ENCODE data around the gene PDE4B. TPM values are rescaled to one million over a fixed set of nuclear protein-coding genes. Genes with fewer than 3 reads are reported as not detected.

The PDE4B gene
- polyA plus RNA-seq, 4 donors: 1.1 to 5.2 (median 3.7) TPM

DNA sequence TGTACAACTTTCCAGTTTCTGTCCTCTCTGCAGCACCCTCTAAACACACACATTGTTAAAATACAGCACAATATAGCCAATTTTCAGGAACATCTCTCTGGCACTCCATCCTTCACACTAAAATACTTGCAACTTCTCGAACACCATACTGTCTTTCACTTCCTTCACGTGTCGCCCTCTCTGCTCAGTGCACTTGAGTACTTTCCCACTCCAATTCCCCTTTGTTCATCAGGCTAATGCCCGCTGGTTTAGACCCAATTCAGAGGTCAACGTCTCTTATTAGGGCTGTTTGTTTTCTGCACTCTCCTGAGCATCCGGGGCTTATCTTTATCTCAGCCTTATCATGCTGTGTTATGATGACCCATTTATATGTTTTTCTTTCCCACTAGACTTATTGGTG is 503.1 kb downstream of the PDE4B start:
- Histone ChIP-seq H3K9me3 (ENCODE audit: control insufficient read depth in 2 of 2, insufficient read depth in 1 of 2, low read depth in 1 of 2, low read length in 1 of 2) (no peaks in the 10 kb centered on the region), H3K27me3 (ENCODE audit: control insufficient read depth in 3 of 3, insufficient read depth in 3 of 3, low read length in 3 of 3) (no peaks in the 10 kb centered on the region), H3K4me3 (ENCODE audit: low read depth in 1 of 3, low read length in 3 of 3) (no peak overlapping the region), H3K36me3 (ENCODE audit: control insufficient read depth in 3 of 3, insufficient read depth in 2 of 3, low read depth in 1 of 3, low read length in 3 of 3) (no peaks in the 10 kb centered on the region), H3K27ac (ENCODE audit: low read depth in 1 of 3, low read length in 2 of 3) (no peak overlapping the region), H3K4me1 (ENCODE audit: control insufficient read depth in 3 of 3, insufficient read depth in 2 of 3, low read depth in 1 of 3, low read length in 2 of 3) (peaks cover 0 to 3% (median 0%) of the 10 kb centered on the region in 3 donors)
- FAIRE-seq (no peak), DNase-seq (no peak)
- 62 to 74% (median 71%) methylated on average over 6 of the region's 6 CpGs for WGBS, 3 donors

DNA sequence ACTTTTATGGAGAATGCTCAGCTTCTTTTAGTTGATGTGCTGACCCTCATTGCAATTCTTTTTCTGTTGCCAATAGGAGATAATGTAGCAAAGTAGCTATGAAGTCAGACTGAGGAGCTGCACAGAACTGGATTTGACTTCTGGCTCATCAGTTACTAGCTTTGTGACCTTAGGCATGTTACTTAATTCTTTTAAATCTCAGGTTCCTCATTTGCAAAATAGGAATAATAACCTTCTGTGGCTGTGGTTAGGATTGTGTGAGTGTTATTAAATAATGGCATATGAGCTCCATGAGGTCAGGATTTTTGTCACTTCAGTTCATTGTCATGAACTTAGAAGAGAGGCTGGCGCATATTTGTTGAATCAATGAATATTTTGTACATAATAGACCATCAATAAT is 503.7 kb downstream of the PDE4B start:
- Histone ChIP-seq H3K36me3 (ENCODE audit: control insufficient read depth in 3 of 3, insufficient read depth in 2 of 3, low read depth in 1 of 3, low read length in 3 of 3) (no peaks in the 10 kb centered on the region), H3K27ac (ENCODE audit: low read depth in 1 of 3, low read length in 2 of 3) (no peak overlapping the region), H3K4me1 (ENCODE audit: control insufficient read depth in 3 of 3, insufficient read depth in 2 of 3, low read depth in 1 of 3, low read length in 2 of 3) (peaks cover 0 to 7% (median 0%) of the 10 kb centered on the region in 3 donors), H3K9me3 (ENCODE audit: control insufficient read depth in 2 of 2, insufficient read depth in 1 of 2, low read depth in 1 of 2, low read length in 1 of 2) (no peaks in the 10 kb centered on the region), H3K4me3 (ENCODE audit: low read depth in 1 of 3, low read length in 3 of 3) (no peak overlapping the region), H3K27me3 (ENCODE audit: control insufficient read depth in 3 of 3, insufficient read depth in 3 of 3, low read length in 3 of 3) (no peaks in the 10 kb centered on the region)
- FAIRE-seq (no peak), DNase-seq (no peak)
- WGBS, 3 donors: 93 to 100% (median 95%) methylated on average over 1 of the region's 1 CpG

DNA sequence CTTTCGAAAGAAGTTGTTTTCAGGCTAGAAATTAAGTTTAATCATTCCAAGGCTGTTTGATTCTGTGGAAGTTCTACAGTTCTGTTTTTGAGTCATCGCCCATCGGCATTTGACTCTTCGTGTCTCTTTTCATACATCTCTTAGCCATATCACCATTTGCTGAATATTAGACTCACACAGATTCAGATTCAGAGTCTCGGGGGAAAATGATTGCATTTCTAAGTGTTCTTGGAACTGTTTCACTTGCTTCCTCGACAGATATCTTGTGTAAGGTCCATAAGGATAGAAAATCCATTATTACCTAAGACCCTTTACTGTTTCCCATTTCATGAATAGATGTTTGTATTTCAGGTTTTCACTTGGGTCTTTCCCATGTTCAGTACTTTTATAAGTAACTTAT is 504.3 kb downstream of the PDE4B start:
- H3K4me3 ChIP-seq (ENCODE audit: low read depth in 1 of 3, low read length in 3 of 3): no peak overlapping the region
- H3K9me3 ChIP-seq (ENCODE audit: control insufficient read depth in 2 of 2, insufficient read depth in 1 of 2, low read depth in 1 of 2, low read length in 1 of 2): no peaks in the 10 kb centered on the region
- 82 to 90% (median 86%) methylated on average over 6 of the region's 6 CpGs for WGBS, 3 donors
- peaks cover 0 to 11% (median 0%) of the 10 kb centered on the region in 3 donors for H3K4me1 ChIP-seq (ENCODE audit: control insufficient read depth in 3 of 3, insufficient read depth in 2 of 3, low read depth in 1 of 3, low read length in 2 of 3)
- no peak overlapping the region for H3K27ac ChIP-seq (ENCODE audit: low read depth in 1 of 3, low read length in 2 of 3)
- FAIRE-seq: no peak
- no peaks in the 10 kb centered on the region for H3K36me3 ChIP-seq (ENCODE audit: control insufficient read depth in 3 of 3, insufficient read depth in 2 of 3, low read depth in 1 of 3, low read length in 3 of 3)
- no peaks in the 10 kb centered on the region for H3K27me3 ChIP-seq (ENCODE audit: control insufficient read depth in 3 of 3, insufficient read depth in 3 of 3, low read length in 3 of 3)
- no peak for DNase-seq

DNA sequence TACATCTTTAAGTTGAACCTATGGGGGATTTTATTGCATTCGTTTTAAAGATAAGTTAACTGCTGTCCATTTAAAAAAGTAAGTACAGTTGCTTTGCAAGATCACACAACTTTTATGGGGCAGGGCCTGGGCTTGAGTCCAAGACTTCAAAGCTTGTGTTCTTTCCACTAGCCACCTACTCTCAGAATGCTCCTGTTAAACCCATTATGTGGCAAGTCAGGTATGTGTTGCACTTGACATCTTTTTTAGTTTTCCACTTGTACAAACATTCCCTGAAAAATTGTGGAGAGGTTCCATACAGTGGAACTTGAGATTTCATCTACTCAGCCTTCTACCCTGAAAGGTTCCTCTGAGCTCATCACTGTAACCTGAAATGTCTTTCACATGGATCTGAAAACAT is 505.8 kb downstream of the PDE4B start:
- Histone ChIP-seq H3K4me1 (ENCODE audit: control insufficient read depth in 3 of 3, insufficient read depth in 2 of 3, low read depth in 1 of 3, low read length in 2 of 3) (peaks cover 0 to 15% (median 0%) of the 10 kb centered on the region in 3 donors), H3K27ac (ENCODE audit: low read depth in 1 of 3, low read length in 2 of 3) (no peak overlapping the region), H3K4me3 (ENCODE audit: low read depth in 1 of 3, low read length in 3 of 3) (no peak overlapping the region), H3K27me3 (ENCODE audit: control insufficient read depth in 3 of 3, insufficient read depth in 3 of 3, low read length in 3 of 3) (no peaks in the 10 kb centered on the region), H3K9me3 (ENCODE audit: control insufficient read depth in 2 of 2, insufficient read depth in 1 of 2, low read depth in 1 of 2, low read length in 1 of 2) (no peaks in the 10 kb centered on the region), H3K36me3 (ENCODE audit: control insufficient read depth in 3 of 3, insufficient read depth in 2 of 3, low read depth in 1 of 3, low read length in 3 of 3) (no peaks in the 10 kb centered on the region)
- no peak for FAIRE-seq
- 14 to 60% (median 32%) methylated on average over 1 of the region's 1 CpG for WGBS, 3 donors
- no peak for DNase-seq

DNA sequence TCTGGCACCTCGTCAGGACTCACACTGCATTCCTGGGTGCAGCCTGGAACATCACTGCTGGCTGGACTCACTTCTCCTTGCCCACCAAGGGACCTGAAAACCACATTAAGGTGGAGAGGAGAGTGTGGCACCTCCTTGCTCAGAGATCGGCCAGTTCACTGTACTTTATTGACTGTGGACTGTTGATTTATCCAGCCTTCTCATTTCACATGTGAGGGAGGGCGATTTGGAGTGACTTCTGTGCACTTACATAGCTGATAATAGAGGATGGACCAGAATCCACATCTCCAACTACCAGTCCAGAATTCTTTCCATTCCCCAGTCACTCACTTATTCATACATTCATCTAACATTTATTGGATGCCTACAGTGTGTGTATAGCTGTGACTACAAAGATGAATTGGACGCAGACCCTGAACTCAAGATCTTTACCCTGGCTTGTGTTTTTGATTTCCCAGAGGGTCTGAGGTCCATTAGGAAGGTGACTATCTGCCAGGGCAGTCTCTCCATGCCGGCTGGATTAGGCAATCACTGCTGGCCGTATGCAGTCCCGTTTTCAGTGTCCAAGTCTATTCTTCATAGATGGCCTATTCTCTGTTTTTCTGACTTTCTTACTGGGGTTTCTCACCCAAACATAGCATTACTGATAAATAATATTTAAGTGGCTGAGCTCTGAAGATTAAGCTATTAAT is 507.7 kb downstream of the PDE4B start:
- H3K27me3 ChIP-seq (ENCODE audit: control insufficient read depth in 3 of 3, insufficient read depth in 3 of 3, low read length in 3 of 3): no peaks in the 10 kb centered on the region
- FAIRE-seq (no peak), DNase-seq (no peak)
- 69 to 80% (median 78%) methylated on average over 7 of the region's 7 CpGs for WGBS, 3 donors
- H3K36me3 ChIP-seq (ENCODE audit: control insufficient read depth in 3 of 3, insufficient read depth in 2 of 3, low read depth in 1 of 3, low read length in 3 of 3): no peaks in the 10 kb centered on the region
- H3K9me3 ChIP-seq (ENCODE audit: control insufficient read depth in 2 of 2, insufficient read depth in 1 of 2, low read depth in 1 of 2, low read length in 1 of 2): no peaks in the 10 kb centered on the region
- H3K4me1 ChIP-seq (ENCODE audit: control insufficient read depth in 3 of 3, insufficient read depth in 2 of 3, low read depth in 1 of 3, low read length in 2 of 3): peaks cover 0 to 11% (median 0%) of the 10 kb centered on the region in 3 donors
- H3K27ac ChIP-seq (ENCODE audit: low read depth in 1 of 3, low read length in 2 of 3): peak overlapping the region in 2 of 3 donors; percentile 71 to 91
- H3K4me3 ChIP-seq (ENCODE audit: low read depth in 1 of 3, low read length in 3 of 3): no peak overlapping the region

DNA sequence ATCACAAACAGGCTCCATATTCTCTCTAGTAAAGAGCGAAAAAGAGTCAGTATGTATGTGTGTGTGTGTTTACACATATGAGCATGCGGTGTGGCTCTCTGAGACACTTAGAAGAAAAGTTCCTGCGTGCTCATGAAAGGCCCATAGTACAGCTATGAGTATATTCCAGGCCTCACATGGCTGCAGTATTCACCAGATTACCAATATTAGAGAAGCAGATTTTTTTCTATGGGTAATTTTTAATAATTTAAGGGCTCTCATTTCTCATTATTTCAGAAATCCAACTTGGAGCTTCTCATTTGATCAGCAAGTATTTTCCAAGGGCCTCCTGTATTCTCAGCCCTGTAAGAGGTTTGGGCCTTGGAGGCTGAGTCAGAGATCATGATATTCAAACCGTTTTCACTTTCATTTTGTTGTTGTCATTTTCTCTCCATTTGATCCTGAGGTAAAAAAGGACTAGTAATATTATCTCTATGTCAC is 508.3 kb downstream of the PDE4B start:
- Histone ChIP-seq H3K4me3 (ENCODE audit: low read depth in 1 of 3, low read length in 3 of 3) (peak overlapping the region in 1 of 3 donors; percentile 1), H3K36me3 (ENCODE audit: control insufficient read depth in 3 of 3, insufficient read depth in 2 of 3, low read depth in 1 of 3, low read length in 3 of 3) (no peaks in the 10 kb centered on the region), H3K27ac (ENCODE audit: low read depth in 1 of 3, low read length in 2 of 3) (peak overlapping the region in 2 of 3 donors; percentile 71 to 91), H3K27me3 (ENCODE audit: control insufficient read depth in 3 of 3, insufficient read depth in 3 of 3, low read length in 3 of 3) (no peaks in the 10 kb centered on the region), H3K9me3 (ENCODE audit: control insufficient read depth in 2 of 2, insufficient read depth in 1 of 2, low read depth in 1 of 2, low read length in 1 of 2) (no peaks in the 10 kb centered on the region), H3K4me1 (ENCODE audit: control insufficient read depth in 3 of 3, insufficient read depth in 2 of 3, low read depth in 1 of 3, low read length in 2 of 3) (peaks cover 0 to 11% (median 0%) of the 10 kb centered on the region in 3 donors)
- DNase-seq (peak; percentile 12 to 68), FAIRE-seq (peak; percentile 68)
- 17 to 46% (median 22%) methylated on average over 4 of the region's 4 CpGs for WGBS, 3 donors

DNA sequence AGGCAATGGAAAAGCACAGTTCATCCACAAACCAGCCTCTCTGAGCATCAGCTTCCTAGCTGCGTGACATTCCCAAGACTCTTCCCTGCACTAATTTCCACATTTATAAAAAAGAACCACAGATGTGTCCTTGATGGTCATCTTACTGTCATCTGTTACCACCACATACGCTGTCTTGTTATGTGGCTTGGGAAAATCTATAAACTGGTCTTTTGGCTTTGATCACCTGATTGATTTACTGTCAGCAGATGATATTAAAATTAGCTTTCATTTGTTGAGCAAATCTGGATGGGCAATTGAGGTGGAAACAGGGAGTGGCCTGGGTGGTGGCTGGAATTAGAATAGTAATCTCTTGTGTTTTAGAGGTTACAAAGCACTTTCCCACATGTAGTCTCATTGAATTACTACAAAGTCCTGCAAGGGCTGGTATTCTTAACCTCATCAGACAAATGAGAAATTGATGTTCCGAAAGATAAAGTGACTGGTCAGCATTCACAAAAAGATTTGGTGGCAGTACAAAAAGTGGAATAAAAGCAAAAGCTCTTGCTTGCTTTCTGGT is 509.6 kb downstream of the PDE4B start:
- H3K9me3 ChIP-seq (ENCODE audit: control insufficient read depth in 2 of 2, insufficient read depth in 1 of 2, low read depth in 1 of 2, low read length in 1 of 2): no peaks in the 10 kb centered on the region
- H3K27ac ChIP-seq (ENCODE audit: low read depth in 1 of 3, low read length in 2 of 3): no peak overlapping the region
- FAIRE-seq (no peak), DNase-seq (no peak)
- peaks cover 0 to 11% (median 0%) of the 10 kb centered on the region in 3 donors for H3K4me1 ChIP-seq (ENCODE audit: control insufficient read depth in 3 of 3, insufficient read depth in 2 of 3, low read depth in 1 of 3, low read length in 2 of 3)
- H3K36me3 ChIP-seq (ENCODE audit: control insufficient read depth in 3 of 3, insufficient read depth in 2 of 3, low read depth in 1 of 3, low read length in 3 of 3): no peaks in the 10 kb centered on the region
- no peak overlapping the region for H3K4me3 ChIP-seq (ENCODE audit: low read depth in 1 of 3, low read length in 3 of 3)
- WGBS, 3 donors: 88 to 94% (median 91%) methylated on average over 3 of the region's 3 CpGs
- no peaks in the 10 kb centered on the region for H3K27me3 ChIP-seq (ENCODE audit: control insufficient read depth in 3 of 3, insufficient read depth in 3 of 3, low read length in 3 of 3)

DNA sequence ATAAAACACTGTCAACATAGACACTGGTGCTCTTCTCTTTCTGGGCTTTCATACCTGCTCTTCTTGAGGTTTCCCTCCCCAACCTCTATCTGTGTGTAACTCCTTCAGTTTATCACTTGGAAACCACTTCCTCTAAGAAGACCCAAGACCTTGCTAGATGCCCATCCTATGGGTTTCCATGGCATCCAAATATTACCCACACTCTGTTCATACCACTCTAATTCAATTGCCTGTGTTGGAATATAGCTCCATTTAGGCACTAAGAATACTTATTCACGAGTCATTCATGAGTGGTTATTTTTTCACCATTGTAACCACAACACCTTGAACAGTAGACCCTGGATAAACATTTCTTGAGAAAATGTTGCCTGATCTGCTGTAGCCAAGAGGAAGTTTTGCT is 510.1 kb downstream of the PDE4B start:
- DNase-seq (peak in 1 of 2 donors; percentile 24), FAIRE-seq (no peak)
- Histone ChIP-seq H3K9me3 (ENCODE audit: control insufficient read depth in 2 of 2, insufficient read depth in 1 of 2, low read depth in 1 of 2, low read length in 1 of 2) (no peaks in the 10 kb centered on the region), H3K4me3 (ENCODE audit: low read depth in 1 of 3, low read length in 3 of 3) (no peak overlapping the region), H3K4me1 (ENCODE audit: control insufficient read depth in 3 of 3, insufficient read depth in 2 of 3, low read depth in 1 of 3, low read length in 2 of 3) (peaks cover 0 to 11% (median 0%) of the 10 kb centered on the region in 3 donors), H3K36me3 (ENCODE audit: control insufficient read depth in 3 of 3, insufficient read depth in 2 of 3, low read depth in 1 of 3, low read length in 3 of 3) (no peaks in the 10 kb centered on the region), H3K27me3 (ENCODE audit: control insufficient read depth in 3 of 3, insufficient read depth in 3 of 3, low read length in 3 of 3) (no peaks in the 10 kb centered on the region), H3K27ac (ENCODE audit: low read depth in 1 of 3, low read length in 2 of 3) (no peak overlapping the region)
- WGBS, 3 donors: 68 to 85% (median 69%) methylated on average over 1 of the region's 1 CpG
